HG03175 (cell line): Measurements from ENCODE around the gene KCNN4.
"Not testable (repeated sequence)": the region's sequence is repeated elsewhere in the genome, so short reads cannot be mapped to it uniquely, and the experiment has no call there.

ENCODE experiments used
- ATAC-seq: cut with Tn5 transposase; IDR thresholded peaks from one replicate; pipeline ENCODE4 v1.9.1; 2021; ENCODE audit warnings: mild to moderate bottlenecking, moderate library complexity; ENCODE audit not compliant: unreplicated experiment

The KCNN4 gene

GRCh38 chr19:43775299-43775890 is 5.4 kb downstream of the KCNN4 start:
- ATAC-seq: no peak

GRCh38 chr19:43774940-43775258 is 5.9 kb downstream of the KCNN4 start:
- ATAC-seq: not testable (repeated sequence)

- ATAC-seq: no peak
Observed at GRCh38 chr19:43774103-43774939, 6.5 kb downstream of the KCNN4 start.

- ATAC-seq: no peak
Observed at GRCh38 chr19:43773725-43774102, 7.1 kb downstream of the KCNN4 start.

DNA sequence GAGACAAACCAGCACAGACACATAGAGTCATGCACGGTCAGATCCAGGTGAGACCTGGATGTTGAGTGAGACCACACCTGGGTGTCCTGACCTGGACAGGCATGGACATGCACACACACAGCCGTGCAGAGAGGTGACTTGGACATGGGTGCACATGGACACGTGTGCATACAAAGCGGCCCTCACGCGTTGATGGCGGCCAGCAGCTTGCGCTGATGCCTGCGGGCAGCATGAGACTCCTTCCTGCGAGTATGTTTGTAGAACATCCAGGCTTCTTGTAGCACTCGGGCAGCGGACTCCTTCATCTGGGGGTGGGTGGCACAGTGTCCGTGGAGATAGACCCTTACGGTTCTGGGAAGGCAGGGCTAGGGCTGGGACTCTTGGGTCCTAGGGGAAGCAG is 11.5 kb downstream of the KCNN4 start:
- ATAC-seq: no peak

DNA sequence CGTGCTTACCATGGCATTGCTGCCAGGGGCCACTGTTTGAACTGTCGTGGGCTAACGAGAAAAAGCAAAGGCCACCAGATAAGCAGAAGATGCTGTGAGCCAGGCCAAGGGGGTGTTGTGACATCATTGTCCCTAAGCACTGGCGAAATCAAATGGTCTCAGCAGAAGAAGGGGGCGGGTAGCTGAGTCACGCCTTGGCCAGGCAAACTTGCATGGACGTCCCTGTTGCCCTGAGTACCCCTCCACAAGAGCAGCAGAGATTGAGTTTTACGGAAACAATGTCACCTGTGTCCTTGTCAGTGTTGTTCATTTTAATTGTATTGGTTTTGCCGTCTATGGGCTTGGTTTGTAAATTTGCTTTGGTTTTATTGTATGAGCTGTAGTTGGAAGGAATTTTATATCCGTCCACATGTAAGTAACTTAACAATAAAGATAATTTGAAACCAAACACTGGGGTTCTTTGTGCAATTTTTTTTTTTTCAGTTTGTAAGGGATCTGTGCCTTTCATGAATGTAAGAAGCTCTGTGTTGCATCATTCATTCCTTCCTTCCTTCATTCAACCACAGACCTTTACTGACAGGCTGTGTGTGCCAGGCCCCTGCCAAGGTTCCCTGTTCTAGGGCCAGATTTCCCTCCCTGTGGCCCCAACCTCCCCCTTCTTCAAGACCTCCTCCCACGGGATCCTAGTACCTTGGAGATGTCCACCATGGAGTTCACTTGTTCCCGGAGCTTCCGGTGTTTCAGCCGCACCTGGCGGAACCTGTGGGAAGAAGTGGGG is 12.3 kb downstream of the KCNN4 start:
- ATAC-seq: no peak

DNA sequence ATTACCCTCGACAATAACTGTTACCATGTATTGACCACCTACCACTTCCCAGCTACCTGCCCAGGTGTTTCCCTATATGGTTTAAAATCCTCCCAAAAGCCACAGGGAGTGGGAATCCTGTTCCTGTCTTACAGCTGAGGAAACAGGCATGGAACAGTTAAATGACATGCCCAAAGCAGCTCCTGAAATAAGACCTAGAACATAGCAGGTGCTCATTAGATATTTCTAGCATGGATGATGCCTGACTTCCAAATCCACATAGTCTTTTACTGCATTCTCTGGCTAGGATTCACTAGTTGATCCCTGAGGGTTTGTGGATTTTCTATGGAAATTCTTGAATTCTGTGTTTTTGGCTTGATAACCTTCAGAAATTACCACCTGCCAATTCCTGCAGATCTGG is 13.0 kb downstream of the KCNN4 start:
- no peak for ATAC-seq

GRCh38 chr19:43767316-43767715 is 13.5 kb downstream of the KCNN4 start:
- no peak for ATAC-seq

GRCh38 chr19:43766755-43767043 is 14.1 kb downstream of the KCNN4 start:
- no peak for ATAC-seq

DNA sequence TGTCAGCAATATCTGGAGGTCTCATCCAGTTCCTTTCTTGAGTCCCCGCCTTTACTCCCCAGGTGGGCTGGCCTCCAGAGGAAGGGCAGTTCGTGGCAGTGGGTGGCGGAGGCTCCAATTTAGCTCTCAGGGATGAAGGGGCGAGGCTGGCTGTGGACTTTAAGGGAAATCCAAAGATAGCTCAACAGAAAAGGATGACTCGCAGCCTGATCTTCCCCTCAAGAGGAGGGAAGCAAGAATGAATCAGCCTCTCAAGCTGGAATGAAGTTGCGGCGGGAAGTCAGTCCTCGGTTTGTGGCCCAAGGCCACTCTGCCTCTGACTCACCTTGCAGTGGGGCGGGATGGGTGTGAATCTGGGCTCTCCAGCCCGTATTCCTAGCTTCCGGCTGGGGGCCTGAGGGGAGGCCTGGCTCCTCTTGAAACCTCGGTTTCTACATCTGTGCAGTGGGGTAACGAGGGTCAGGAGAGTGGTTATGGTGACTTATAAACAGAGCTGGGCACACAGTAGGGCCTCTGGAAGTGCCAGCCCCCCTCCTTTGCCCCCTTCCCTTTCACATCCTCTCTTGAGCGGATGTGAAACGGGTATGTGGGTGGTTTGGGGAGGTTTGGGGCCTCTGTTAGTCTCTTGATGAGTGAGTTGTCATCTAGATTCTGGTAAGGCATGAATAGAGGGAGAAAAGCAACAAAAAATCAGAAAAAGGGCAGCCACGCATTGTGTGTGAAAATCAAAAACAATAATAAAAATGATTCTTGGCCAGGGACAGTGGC is 15.5 kb downstream of the KCNN4 start:
- ATAC-seq: peak; percentile 78

- not testable (repeated sequence) for ATAC-seq
Observed at GRCh38 chr19:43764684-43765083, 16.1 kb downstream of the KCNN4 start.

GRCh38 chr19:43763473-43763939 is 17.3 kb downstream of the KCNN4 start:
- ATAC-seq: no peak

GRCh38 chr19:43762814-43763213 is 18.0 kb downstream of the KCNN4 start:
- ATAC-seq: no peak

- no peak for ATAC-seq
Observed at GRCh38 chr19:43760941-43761340, 19.8 kb downstream of the KCNN4 start.

- no peak for ATAC-seq
Observed at GRCh38 chr19:43759515-43759914, 21.3 kb downstream of the KCNN4 start.

DNA sequence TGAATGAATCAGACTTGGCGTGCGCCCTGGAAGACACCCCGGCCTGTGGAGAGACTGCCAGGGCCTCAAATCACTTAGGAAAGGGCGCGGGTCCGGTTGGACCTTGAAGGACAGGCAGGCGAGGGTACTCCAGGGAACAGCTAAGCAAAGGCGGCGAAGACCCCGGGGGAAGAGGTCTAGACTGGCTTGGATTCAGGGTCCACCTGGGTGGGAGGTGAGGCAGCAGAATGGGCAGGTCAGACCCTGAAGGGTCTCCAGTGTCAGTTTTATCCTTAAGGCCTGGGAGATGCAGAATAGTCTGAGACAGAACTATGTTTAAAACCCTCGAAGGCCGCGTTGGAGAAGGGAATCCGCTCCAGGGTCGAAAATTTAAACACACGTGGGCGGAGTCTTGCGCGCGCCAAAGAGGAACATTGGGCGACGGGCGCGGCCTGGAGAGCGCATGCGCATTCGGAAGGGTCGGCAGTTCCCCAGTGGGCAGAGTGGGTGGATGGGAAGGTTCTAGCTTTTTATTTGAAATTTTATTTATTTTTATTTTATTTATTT is 25.4 kb downstream of the KCNN4 start:
- no peak for ATAC-seq

DNA sequence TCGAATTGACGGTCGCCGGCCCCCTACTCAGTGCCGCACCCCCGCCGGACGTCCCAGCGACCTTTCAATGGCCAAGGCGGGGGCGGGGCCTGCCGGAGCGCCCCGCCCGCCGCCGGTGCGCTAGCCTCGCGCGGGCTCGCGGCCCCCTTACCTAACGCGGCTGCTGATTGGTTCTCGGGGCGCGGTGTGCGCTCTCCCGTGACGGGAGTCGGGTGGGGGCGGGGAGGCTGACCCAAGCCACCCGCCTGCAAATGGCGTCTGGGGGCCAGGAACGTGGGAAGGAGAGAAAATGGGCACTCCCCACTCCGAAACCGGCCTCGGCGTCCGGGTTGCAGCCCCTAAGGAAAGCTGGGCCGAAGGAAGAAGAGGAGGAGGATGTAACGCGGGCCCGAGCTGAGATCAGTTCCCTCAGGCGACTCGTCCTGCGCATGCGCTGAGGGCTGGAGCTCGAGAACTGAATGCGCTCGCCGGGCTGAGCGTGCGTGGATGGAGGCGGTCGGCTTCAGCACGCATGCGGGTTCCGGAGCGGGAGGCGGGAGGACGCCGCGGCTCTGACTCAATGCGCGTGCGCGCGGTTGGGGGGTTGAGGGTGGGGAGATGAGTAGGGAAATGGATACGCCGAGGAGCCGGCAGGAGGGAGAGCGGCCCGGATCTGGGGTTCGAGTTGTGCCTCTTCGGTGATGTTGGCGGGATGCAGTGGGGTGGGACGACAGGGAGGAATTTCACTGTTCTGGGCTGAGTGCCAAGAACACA is 26.1 kb downstream of the KCNN4 start, which contains the start of gene SMG9:
SMG9 (minus strand) TSS at position 460 of the 753 bp plus-strand sequence. CDS start 4,221 bp downstream, outside the sequence.
- ATAC-seq: peak; percentile 69

DNA sequence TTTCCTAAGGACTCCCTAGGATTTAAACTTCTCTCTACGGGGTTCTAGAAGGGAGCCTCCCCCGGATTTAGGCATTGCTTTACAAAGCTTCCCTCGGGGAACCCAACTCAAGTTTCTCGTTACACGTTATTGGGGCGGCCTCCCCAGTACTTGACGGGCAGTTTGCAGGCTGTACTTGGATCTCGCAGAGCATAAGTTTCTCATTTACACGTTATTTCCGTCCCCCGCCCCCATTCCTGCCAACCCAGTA is 26.6 kb downstream of the KCNN4 start:
- ATAC-seq: no peak

GRCh38 chr19:43752287-43752875 is 28.4 kb downstream of the KCNN4 start:
- ATAC-seq: no peak
